ENCODE data around the gene HOXC5. TPM values are rescaled to one million over a fixed set of nuclear protein-coding genes. Genes with fewer than 3 reads are reported as not detected.
A peak's percentile ranks its signal among the peaks of the same experiment; 100 is the strongest.

HOXC5 gene
- total RNA-seq, 1 donor from 2014 or later, result not detected

GRCh38 chr12:53984901-53985691, 47.8 kb upstream of the HOXC5 start, which contains the start of gene HOXC10:
Gene HOXC10 (plus strand): TSS chr12:53985146. CDS start chr12:53985260, 114 bp downstream.
- H3K4me2 ChIP-seq (ENCODE audit: low read length), result peak within 1 kb of the TSS; percentile 41
- FAIRE-seq, result no peak

GRCh38 chr12:53985692-53985993, 47.2 kb upstream of the HOXC5 start:
- no peaks in the 10 kb centered on the region for H3K4me1 ChIP-seq (ENCODE audit: insufficient read depth, low read length)
- H4K20me1 ChIP-seq (ENCODE audit: insufficient read depth, low read length), result no peaks in the 10 kb centered on the region
- no peak overlapping the region for H3K4me2 ChIP-seq (ENCODE audit: low read length)
- no peaks in the 10 kb centered on the region for H3K4me1 Mint-ChIP-seq (ENCODE audit: low read depth, unreplicated experiment)
- no peak for FAIRE-seq
- no peak for TF ChIP-seq CTCF (IDR thresholded peaks at IDR 0.05; ENCODE audit: insufficient read depth, low read depth, low read length)
- TF ChIP-seq EZH2 (IDR thresholded peaks at IDR 0.05; ENCODE audit: insufficient read depth, low read length), result no peak
- H3K27ac ChIP-seq (ENCODE audit: low read depth, low read length), result no peak overlapping the region
- H2AFZ ChIP-seq (ENCODE audit: low read depth, low read length), result no peak overlapping the region
- no peaks in the 10 kb centered on the region for H3K79me2 ChIP-seq (ENCODE audit: insufficient read depth, low read length)
- DNase-seq (ENCODE audit: low read depth), result no peak
- no peak overlapping the region for H3K9ac ChIP-seq (ENCODE audit: low read length)
- H3K9me3 ChIP-seq (ENCODE audit: insufficient read depth, low read depth, low read length), result no peaks in the 10 kb centered on the region
- no peaks in the 10 kb centered on the region for H3K36me3 ChIP-seq (ENCODE audit: insufficient read depth, low read length)
- no peaks in the 10 kb centered on the region for H3K36me3 Mint-ChIP-seq (ENCODE audit: low read depth, unreplicated experiment)
- H3K4me3 ChIP-seq (ENCODE audit: insufficient read depth, low read depth, low read length), result no peak overlapping the region
- H3K27me3 ChIP-seq (ENCODE audit: insufficient read depth, low read length), result peaks cover 93% of the 10 kb centered on the region
- no peak overlapping the region for H3K27ac Mint-ChIP-seq (ENCODE audit: unreplicated experiment)
- H3K9me3 Mint-ChIP-seq (ENCODE audit: unreplicated experiment), result peaks cover 29% of the 10 kb centered on the region
- H3K4me3 Mint-ChIP-seq (ENCODE audit: unreplicated experiment), result no peak overlapping the region
- peaks cover 85% of the 10 kb centered on the region for H3K27me3 Mint-ChIP-seq (ENCODE audit: low read depth, unreplicated experiment)

More at GRCh38 chr12:53984901-53985691, 47.8 kb upstream of the HOXC5 start, which contains the start of gene HOXC10:
- Histone ChIP-seq H4K20me1 (ENCODE audit: insufficient read depth, low read length) (no peaks in the 10 kb centered on the region), H3K9ac (ENCODE audit: low read length) (no peak within 1 kb of the TSS), H3K4me3 (ENCODE audit: insufficient read depth, low read depth, low read length) (no peak within 1 kb of the TSS), H3K4me1 (ENCODE audit: insufficient read depth, low read length) (no peaks in the 10 kb centered on the region), H3K36me3 (ENCODE audit: insufficient read depth, low read length) (no peaks in the 10 kb centered on the region), H3K9me3 (ENCODE audit: insufficient read depth, low read depth, low read length) (no peaks in the 10 kb centered on the region), H3K27me3 (ENCODE audit: insufficient read depth, low read length) (peaks cover 92% of the 10 kb centered on the region), H2AFZ (ENCODE audit: low read depth, low read length) (no peak within 1 kb of the TSS), H3K27ac (ENCODE audit: low read depth, low read length) (no peak within 1 kb of the TSS), H3K79me2 (ENCODE audit: insufficient read depth, low read length) (no peaks in the 10 kb centered on the region)
- Mint-ChIP-seq H3K4me3 (ENCODE audit: unreplicated experiment) (no peak within 1 kb of the TSS), H3K36me3 (ENCODE audit: low read depth, unreplicated experiment) (no peaks in the 10 kb centered on the region), H3K27ac (ENCODE audit: unreplicated experiment) (no peak within 1 kb of the TSS), H3K4me1 (ENCODE audit: low read depth, unreplicated experiment) (no peaks in the 10 kb centered on the region), H3K9me3 (ENCODE audit: unreplicated experiment) (peaks cover 24% of the 10 kb centered on the region), H3K27me3 (ENCODE audit: low read depth, unreplicated experiment) (peaks cover 85% of the 10 kb centered on the region)
- TF ChIP-seq CTCF (IDR thresholded peaks at IDR 0.05; ENCODE audit: insufficient read depth, low read depth, low read length) (no peak), EZH2 (IDR thresholded peaks at IDR 0.05; ENCODE audit: insufficient read depth, low read length) (peak; percentile 87)
- DNase-seq (ENCODE audit: low read depth), result peak; percentile 26
